ENCODE measurements around the gene TXN. TPM values are rescaled to one million over a fixed set of nuclear protein-coding genes. Genes with fewer than 3 reads are reported as not detected.

Gene TXN
- total and polyA plus RNA-seq, 2 of the 8 experiments (the other 6 are each of a cell fraction or from before 2014, with no cell fraction given) = 297 to 419 TPM

- TF ChIP-seq SIN3A (conservative IDR thresholded peaks at IDR 0.05 in 1 of 2, IDR thresholded peaks at IDR 0.05 in 1 of 2; ENCODE audit: low read depth in 1 of 2, low read length in 2 of 2) (no peak), EGR1 (IDR thresholded peaks at IDR 0.05; ENCODE audit: borderline replicate concordance, low read depth, low read length) (no peak), POLR2A (IDR thresholded peaks at IDR 0.05; ENCODE audit: control extremely low read depth in 1 of 2, low read depth in 2 of 2, low read length in 2 of 2) (no peak), TEAD4 (IDR thresholded peaks at IDR 0.05; ENCODE audit: low read depth, low read length) (no peak)
Observed at GRCh38 chr9:110298043-110298605, 41.8 kb upstream of the TXN start (continued).

Measured in H1 (cell line).